PC-9 (cell line): Measurements from ENCODE around the gene HLA-DRB5. TPM values are rescaled to one million over a fixed set of nuclear protein-coding genes. Genes with fewer than 3 reads are reported as not detected.

Experiments
- BruUV-seq: library from RNA; stranded (reverse); fragments of 400-500 nt; replicated peaks from 2 replicates; lab custom pipeline; 2021; lab: Mats Ljungman, UMichigan
- CTCF ChIA-PET: fragments of 300-600 bp; sonication (Branson Sonifier 250); formaldehyde crosslinking; loops from one replicate; lab custom pipeline; 2022; ENCODE audit warnings: antibody characterized with exemption; lab: Charles Lee
- POLR2A ChIA-PET: fragments of 300-600 bp; sonication (Branson Sonifier 250); formaldehyde crosslinking; loops from one replicate; lab custom pipeline; 2022; ENCODE audit warnings: antibody characterized with exemption; ENCODE audit not compliant: unreplicated experiment; lab: Charles Lee
- DNase-seq, 2 experiments: peaks; one replicate each; pipeline versions ENCODE4 v3.0.0 to v3.0.0-alpha.2; 2015 to 2022; ENCODE audit warnings: mixed read lengths in 1 of 2
- H2AFZ ChIP-seq: fragments of 200-600 bp; sonication (generic); 2 replicates; pipeline ENCODE4 v1.8.1; 2017; ENCODE audit warnings: antibody characterized with exemption
- H3F3A ChIP-seq: fragments of 200-600 bp; sonication (generic); 2 replicates; pipeline ENCODE4 v1.8.1; 2017; ENCODE audit warnings: antibody characterized with exemption, mild to moderate bottlenecking, low read depth; ENCODE audit not compliant: insufficient read depth
- H3K27ac ChIP-seq: fragments of 200-600 bp; sonication (generic); 2 replicates; pipeline ENCODE4 v1.6.1; 2016; ENCODE audit warnings: mixed run types
- H3K27me3 ChIP-seq: fragments of 200-600 bp; sonication (generic); 2 replicates; pipeline ENCODE4 v1.6.1; 2016; ENCODE audit warnings: low read depth, mixed run types; ENCODE audit not compliant: insufficient read depth
- H3K36me3 ChIP-seq: fragments of 200-600 bp; sonication (generic); 2 replicates; pipeline ENCODE4 v1.6.1; 2016; ENCODE audit warnings: low read depth, mixed run types
- H3K4me1 ChIP-seq: fragments of 200-600 bp; sonication (generic); replicated peaks from 2 replicates; pipeline ENCODE4 v1.6.1; 2016; ENCODE audit warnings: mixed run types; ENCODE audit not compliant: insufficient read depth
- H3K4me2 ChIP-seq: fragments of 200-600 bp; sonication (generic); 2 replicates; pipeline ENCODE4 v1.6.1; 2017; ENCODE audit warnings: mixed run types
- H3K4me3 ChIP-seq: fragments of 200-600 bp; sonication (generic); 2 replicates; pipeline ENCODE4 v1.6.1; 2016; ENCODE audit warnings: mixed run types
- H3K79me2 ChIP-seq: fragments of 200-600 bp; sonication (generic); 2 replicates; pipeline ENCODE4 v1.6.1; 2017; ENCODE audit warnings: low read depth, mixed run types
- H3K9me2 ChIP-seq: fragments of 200-600 bp; sonication (generic); 2 replicates; pipeline ENCODE4 v1.8.1; 2017; ENCODE audit warnings: mild to moderate bottlenecking; ENCODE audit not compliant: insufficient read depth
- H3K9me3 ChIP-seq: fragments of 200-600 bp; sonication (generic); 2 replicates; pipeline ENCODE4 v1.8.1; 2016; ENCODE audit warnings: low read depth; ENCODE audit not compliant: insufficient read depth
- H4K20me1 ChIP-seq: fragments of 200-600 bp; sonication (generic); 2 replicates; pipeline ENCODE4 v1.8.1; 2017; ENCODE audit not compliant: insufficient read depth
- CTCF ChIP-seq: fragments of 200-600 bp; sonication (generic); conservative IDR thresholded peaks from 2 replicates; pipeline ENCODE4 v1.6.1; 2017; ENCODE audit warnings: mixed run types, antibody characterized with exemption, mild to moderate bottlenecking, moderate library complexity
- EZH2 ChIP-seq: fragments of 200-600 bp; sonication (generic); IDR thresholded peaks from 2 replicates; pipeline ENCODE4 v1.8.0; 2017; ENCODE audit warnings: antibody characterized with exemption, low read depth
- intact Hi-C: fragments of 100-400 bp; cut with micrococcal nuclease; formaldehyde crosslinking; loops from one replicate; pipeline ENCODE4 v1.10.0; 2022; ENCODE audit not compliant: unreplicated experiment
- total RNA-seq: library from RNA; stranded (reverse); gene quantifications from 2 replicates; pipeline ENCODE4 v1.2.3, GENCODE V29; 2021

Gene HLA-DRB5
- total RNA-seq, 1 experiment from 2014 or later: 0.33 TPM

- Histone ChIP-seq H3K9me2 (no peaks in the 10 kb centered on the region), H4K20me1 (no peaks in the 10 kb centered on the region), H3F3A (no peaks in the 10 kb centered on the region), H3K27ac (no peak overlapping the region), H3K4me1 (no peaks in the 10 kb centered on the region), H3K27me3 (peaks cover 6% of the 10 kb centered on the region), H3K4me2 (no peak overlapping the region), H3K4me3 (no peak overlapping the region), H3K9me3 (no peaks in the 10 kb centered on the region), H3K79me2 (no peaks in the 10 kb centered on the region), H2AFZ (no peak overlapping the region), H3K36me3 (no peaks in the 10 kb centered on the region)
- intact Hi-C loops: no loop called here
- no peak for DNase-seq
- TF ChIP-seq EZH2 (no peak), CTCF (no peak)
- BruUV-seq: no TSS peak
- ChIA-PET POLR2A (interaction anchor here (0.5 kb wide), 1 partner anchor 486 kb away, joined by 6 read pairs; no protein-coding TSS in a partner anchor), CTCF (no interaction called here)
Observed at GRCh38 chr6:32488083-32488482, 42.0 kb downstream of the HLA-DRB5 start.

GRCh38 chr6:32484614-32484998 is 45.5 kb downstream of the HLA-DRB5 start:
- Histone ChIP-seq H3K36me3 (no peaks in the 10 kb centered on the region), H2AFZ (no peak overlapping the region), H3K27me3 (peaks cover 6% of the 10 kb centered on the region), H3K9me3 (no peaks in the 10 kb centered on the region), H3K4me2 (no peak overlapping the region), H3K27ac (no peak overlapping the region), H3F3A (no peaks in the 10 kb centered on the region), H3K4me3 (no peak overlapping the region), H3K9me2 (no peaks in the 10 kb centered on the region), H3K4me1 (no peaks in the 10 kb centered on the region), H4K20me1 (no peaks in the 10 kb centered on the region), H3K79me2 (no peaks in the 10 kb centered on the region)
- CTCF ChIA-PET: no interaction called here
- POLR2A ChIA-PET: no interaction called here
- intact Hi-C loops: no loop called here
- BruUV-seq: no TSS peak
- no peak for DNase-seq
- TF ChIP-seq CTCF: no peak
- TF ChIP-seq EZH2: no peak

- ChIA-PET POLR2A (no interaction called here), CTCF (no interaction called here)
- Histone ChIP-seq H2AFZ (no peak overlapping the region), H3K27me3 (peaks cover 6% of the 10 kb centered on the region), H3K36me3 (no peaks in the 10 kb centered on the region), H3K27ac (no peak overlapping the region), H3K4me3 (no peak overlapping the region), H3F3A (no peaks in the 10 kb centered on the region), H3K79me2 (no peaks in the 10 kb centered on the region), H4K20me1 (no peaks in the 10 kb centered on the region), H3K4me1 (no peaks in the 10 kb centered on the region), H3K9me3 (no peaks in the 10 kb centered on the region), H3K4me2 (no peak overlapping the region), H3K9me2 (no peaks in the 10 kb centered on the region)
- no peak for DNase-seq
- intact Hi-C loops: no loop called here
- BruUV-seq: no TSS peak
- TF ChIP-seq CTCF (no peak), EZH2 (no peak)
Observed at GRCh38 chr6:32483968-32484613, 46.0 kb downstream of the HLA-DRB5 start.
